ENCODE measurements around the gene FHIT.

DNA sequence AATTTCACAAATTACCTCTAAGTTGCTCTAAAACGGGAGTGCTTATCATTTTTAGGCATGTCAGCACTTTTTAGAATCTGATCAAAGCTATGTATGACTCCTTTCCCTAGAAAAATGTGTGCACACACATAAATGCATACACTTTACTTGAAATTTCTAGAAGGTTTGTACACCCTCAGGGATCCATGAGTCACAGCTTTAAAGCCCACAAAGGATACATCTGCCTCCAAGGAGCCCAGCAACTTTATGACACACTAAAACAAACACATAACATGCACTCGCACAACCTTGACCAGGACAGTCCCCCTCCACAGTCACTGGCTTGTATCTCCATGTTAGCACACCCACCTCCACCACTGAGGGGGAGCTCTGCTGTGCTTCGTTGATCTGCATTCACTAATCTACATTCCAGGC lies 1479.5 kb downstream of the FHIT start:
- TF ChIP-seq CTCF (IDR thresholded peaks at IDR 0.05) (no peak), EZH2 (IDR thresholded peaks at IDR 0.05) (no peak), EZH2phosphoT487 (IDR thresholded peaks at IDR 0.05) (no peak)

Measured in neural progenitor cell (in vitro differentiated cells).